Smooth muscle cell (in vitro differentiated cells): ENCODE data around the gene FKBP2. TPM values are rescaled to one million over a fixed set of nuclear protein-coding genes. Genes with fewer than 3 reads are reported as not detected.

Experiments
- DNase-seq: peaks from one replicate; lab custom pipeline; 2025; ENCODE audit not compliant: unreplicated experiment; lab: John Stamatoyannopoulos, UW
- H2AFZ ChIP-seq: fragments of 200-600 bp; sonication (generic); 2 replicates; pipeline ENCODE4 v1.6.0; 2016; ENCODE audit warnings: antibody characterized with exemption, low read depth, mild to moderate bottlenecking
- H3F3A ChIP-seq: fragments of 200-600 bp; sonication (generic); 2 replicates; pipeline ENCODE4 v1.6.0; 2017; ENCODE audit warnings: antibody characterized with exemption, low read depth
- H3K27ac ChIP-seq: fragments of 200-600 bp; sonication (generic); 2 replicates; pipeline ENCODE4 v1.5.1; 2016; ENCODE audit warnings: low read depth, mild to moderate bottlenecking
- H3K27me3 ChIP-seq: fragments of 200-600 bp; sonication (generic); 2 replicates; pipeline ENCODE4 v1.6.1; 2016; ENCODE audit warnings: low read depth, mild to moderate bottlenecking
- H3K36me3 ChIP-seq: fragments of 200-600 bp; sonication (generic); 2 replicates; pipeline ENCODE4 v1.5.1; 2016; ENCODE audit warnings: low read depth
- H3K4me1 ChIP-seq: fragments of 200-600 bp; sonication (generic); 2 replicates; pipeline ENCODE4 v1.5.1; 2016; ENCODE audit warnings: low read depth
- H3K4me2 ChIP-seq: fragments of 200-600 bp; sonication (generic); 2 replicates; pipeline ENCODE4 v1.6.0; 2016; ENCODE audit warnings: mild to moderate bottlenecking
- H3K4me3 ChIP-seq: fragments of 200-600 bp; sonication (generic); 2 replicates; pipeline ENCODE4 v1.5.1; 2016; ENCODE audit warnings: mild to moderate bottlenecking
- H3K79me2 ChIP-seq: fragments of 200-600 bp; sonication (generic); 2 replicates; pipeline ENCODE4 v1.6.0; 2016; ENCODE audit warnings: low read depth, mild to moderate bottlenecking
- H3K9ac ChIP-seq: fragments of 200-600 bp; sonication (generic); 2 replicates; pipeline ENCODE4 v1.6.0; 2016; ENCODE audit warnings: low read depth
- H3K9me3 ChIP-seq: fragments of 200-600 bp; sonication (generic); replicated peaks from 2 replicates; pipeline ENCODE4 v1.5.1; 2016; ENCODE audit warnings: low read depth
- H4K20me1 ChIP-seq: fragments of 200-600 bp; sonication (generic); 2 replicates; pipeline ENCODE4 v1.6.0; 2016; ENCODE audit warnings: low read depth
- CTCF ChIP-seq: fragments of 200-600 bp; sonication (generic); IDR thresholded peaks from 2 replicates; pipeline ENCODE4 v1.5.1; 2017; ENCODE audit warnings: borderline replicate concordance, mild to moderate bottlenecking, antibody characterized with exemption; ENCODE audit not compliant: insufficient read depth, poor library complexity, severe bottlenecking
- WGBS: methylation state at CpG from one replicate; pipeline ENCODE4 v1.1.7; 2016; ENCODE audit warnings: low lambda C conversion rate; 5-methylcytosine and 5-hydroxymethylcytosine counted together
- polyA plus RNA-seq: library from polyadenylated mRNA; unstranded; fragments of >200 nt; fragmentation: Nextera tagmentation; extraction: Ambion mirVana; gene quantifications from 2 replicates; pipeline ENCODE4 v1.2.1, GENCODE V29; 2016
- total RNA-seq: library from RNA; depleted of rRNA; stranded (reverse); fragments of >200 nt; gene quantifications from 2 replicates; pipeline ENCODE4 v1.2.3, GENCODE V29; 2014

Gene FKBP2
- total and polyA plus RNA-seq, 2 experiments from 2014 or later: 51.3 to 231 TPM

- Histone ChIP-seq H3F3A (no peaks in the 10 kb centered on the region), H3K27me3 (no peaks in the 10 kb centered on the region), H4K20me1 (no peaks in the 10 kb centered on the region), H2AFZ (no peak overlapping the region), H3K4me3 (no peak overlapping the region), H3K27ac (no peak overlapping the region), H3K36me3 (no peaks in the 10 kb centered on the region), H3K9ac (no peak overlapping the region), H3K79me2 (peaks cover 15% of the 10 kb centered on the region), H3K4me1 (peaks cover 11% of the 10 kb centered on the region), H3K4me2 (no peak overlapping the region), H3K9me3 (no peaks in the 10 kb centered on the region)
- whole genome bisulfite sequencing: 96% methylated on average over 22 of the region's 22 CpGs
- no peak for DNase-seq
- TF ChIP-seq CTCF: no peak
These were observed 41.3 kb downstream of the FKBP2 start for GRCh38 chr11:64281957-64282770.

- Histone ChIP-seq H3K36me3 (no peaks in the 10 kb centered on the region), H3K27ac (no peak overlapping the region), H3F3A (no peaks in the 10 kb centered on the region), H3K4me3 (no peak overlapping the region), H3K9ac (no peak overlapping the region), H3K79me2 (peaks cover 15% of the 10 kb centered on the region), H3K4me2 (peak overlapping the region; percentile 91), H3K4me1 (peaks cover 11% of the 10 kb centered on the region), H3K27me3 (no peaks in the 10 kb centered on the region), H2AFZ (no peak overlapping the region), H4K20me1 (no peaks in the 10 kb centered on the region), H3K9me3 (no peaks in the 10 kb centered on the region)
- no peak for TF ChIP-seq CTCF
- WGBS: 91% methylated on average over 3 of the region's 3 CpGs
- no peak for DNase-seq
These were observed 42.2 kb downstream of the FKBP2 start for GRCh38 chr11:64283092-64283491.

GRCh38 chr11:64284048-64284961 lies 43.4 kb downstream of the FKBP2 start, which contains the start of gene BAD:
Gene BAD, minus strand, starts transcription at chr11:64284665. Its CDS starts 297 bp downstream, at chr11:64284368.
- no peak for TF ChIP-seq CTCF
- no peaks in the 10 kb centered on the region for H4K20me1 ChIP-seq
- H3K4me3 ChIP-seq: peak within 1 kb of the TSS; percentile 92
- H3K36me3 ChIP-seq: no peaks in the 10 kb centered on the region
- no peaks in the 10 kb centered on the region for H3F3A ChIP-seq
- 8% methylated on average over 25 of the region's 44 CpGs for WGBS
- H3K4me1 ChIP-seq: peaks cover 11% of the 10 kb centered on the region
- no peaks in the 10 kb centered on the region for H3K9me3 ChIP-seq
- no peaks in the 10 kb centered on the region for H3K27me3 ChIP-seq
- H3K9ac ChIP-seq: peak within 1 kb of the TSS; percentile 93
- H3K27ac ChIP-seq: peak within 1 kb of the TSS; percentile 91
- peak; percentile 84 for DNase-seq
- peaks cover 15% of the 10 kb centered on the region for H3K79me2 ChIP-seq
- peak within 1 kb of the TSS; percentile 91 for H3K4me2 ChIP-seq
- H2AFZ ChIP-seq: peak within 1 kb of the TSS; percentile 73
